NCI-H1048 (cell line): ENCODE data around the gene ELOB.
A peak's percentile ranks its signal among the peaks of the same experiment; 100 is the strongest.

Source experiments
- DNase-seq: peaks from one replicate; lab custom pipeline; 2025; lab: John Stamatoyannopoulos, UW

The ELOB gene

GRCh38 chr16:2767140-2767731 lies 9.8 kb downstream of the ELOB start:
- DNase-seq: no peak

DNA sequence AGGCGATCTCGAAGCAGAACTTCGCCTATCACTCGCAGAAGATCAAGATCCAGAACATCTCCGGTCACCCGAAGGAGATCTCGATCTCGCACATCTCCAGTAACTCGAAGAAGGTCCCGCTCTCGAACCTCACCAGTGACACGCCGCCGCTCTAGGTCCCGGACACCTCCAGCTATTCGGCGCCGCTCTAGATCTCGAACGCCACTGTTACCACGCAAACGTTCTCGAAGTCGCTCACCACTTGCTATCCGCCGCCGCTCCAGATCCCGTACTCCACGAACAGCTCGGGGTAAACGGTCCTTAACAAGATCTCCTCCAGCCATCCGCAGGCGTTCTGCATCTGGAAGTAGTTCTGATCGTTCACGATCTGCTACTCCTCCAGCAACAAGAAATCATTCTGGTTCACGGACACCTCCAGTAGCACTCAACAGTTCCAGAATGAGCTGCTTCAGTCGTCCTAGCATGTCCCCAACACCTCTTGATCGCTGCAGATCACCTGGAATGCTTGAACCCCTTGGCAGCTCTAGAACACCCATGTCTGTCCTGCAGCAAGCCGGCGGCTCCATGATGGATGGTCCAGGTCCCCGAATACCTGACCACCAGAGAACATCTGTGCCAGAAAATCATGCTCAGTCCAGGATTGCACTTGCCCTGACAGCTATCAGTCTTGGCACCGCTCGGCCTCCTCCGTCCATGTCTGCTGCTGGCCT lies 10.5 kb downstream of the ELOB start:
- DNase-seq: no peak

GRCh38 chr16:2765462-2766404 lies 11.3 kb downstream of the ELOB start:
- no peak for DNase-seq

DNA sequence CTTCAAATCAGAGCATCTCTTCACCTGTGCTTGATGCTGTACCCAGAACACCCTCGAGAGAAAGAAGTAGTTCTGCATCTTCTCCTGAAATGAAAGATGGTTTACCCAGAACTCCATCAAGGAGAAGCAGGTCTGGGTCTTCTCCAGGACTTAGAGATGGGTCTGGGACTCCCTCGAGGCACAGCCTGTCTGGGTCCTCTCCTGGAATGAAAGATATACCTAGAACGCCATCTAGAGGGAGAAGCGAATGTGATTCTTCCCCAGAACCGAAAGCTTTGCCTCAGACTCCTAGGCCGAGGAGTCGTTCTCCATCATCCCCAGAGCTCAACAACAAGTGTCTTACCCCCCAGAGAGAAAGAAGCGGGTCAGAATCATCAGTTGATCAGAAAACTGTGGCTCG lies 12.4 kb downstream of the ELOB start:
- DNase-seq: no peak

DNA sequence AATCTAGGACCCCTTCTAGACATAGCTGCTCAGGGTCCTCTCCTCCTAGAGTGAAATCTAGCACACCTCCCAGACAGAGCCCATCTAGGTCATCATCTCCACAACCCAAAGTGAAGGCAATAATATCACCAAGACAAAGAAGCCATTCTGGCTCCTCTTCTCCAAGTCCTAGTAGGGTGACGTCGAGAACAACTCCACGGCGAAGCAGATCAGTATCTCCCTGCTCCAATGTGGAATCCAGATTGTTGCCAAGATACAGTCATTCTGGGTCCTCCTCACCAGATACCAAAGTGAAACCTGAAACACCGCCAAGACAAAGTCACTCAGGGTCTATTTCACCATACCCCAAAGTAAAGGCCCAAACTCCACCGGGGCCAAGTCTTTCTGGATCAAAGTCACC lies 13.9 kb downstream of the ELOB start:
- DNase-seq: no peak

GRCh38 chr16:2762711-2763110 lies 14.4 kb downstream of the ELOB start:
- no peak for DNase-seq

- no peak for DNase-seq
Observed at GRCh38 chr16:2761886-2762583, 15.0 kb downstream of the ELOB start.

GRCh38 chr16:2761472-2761871 lies 15.6 kb downstream of the ELOB start:
- no peak for DNase-seq

GRCh38 chr16:2757344-2757743 lies 19.7 kb downstream of the ELOB start:
- DNase-seq: no peak

GRCh38 chr16:2756288-2757015 lies 20.6 kb downstream of the ELOB start:
- DNase-seq: no peak

GRCh38 chr16:2755158-2755557 lies 21.9 kb downstream of the ELOB start:
- no peak for DNase-seq

- DNase-seq: no peak
Observed at GRCh38 chr16:2753733-2754020, 23.4 kb downstream of the ELOB start.

DNA sequence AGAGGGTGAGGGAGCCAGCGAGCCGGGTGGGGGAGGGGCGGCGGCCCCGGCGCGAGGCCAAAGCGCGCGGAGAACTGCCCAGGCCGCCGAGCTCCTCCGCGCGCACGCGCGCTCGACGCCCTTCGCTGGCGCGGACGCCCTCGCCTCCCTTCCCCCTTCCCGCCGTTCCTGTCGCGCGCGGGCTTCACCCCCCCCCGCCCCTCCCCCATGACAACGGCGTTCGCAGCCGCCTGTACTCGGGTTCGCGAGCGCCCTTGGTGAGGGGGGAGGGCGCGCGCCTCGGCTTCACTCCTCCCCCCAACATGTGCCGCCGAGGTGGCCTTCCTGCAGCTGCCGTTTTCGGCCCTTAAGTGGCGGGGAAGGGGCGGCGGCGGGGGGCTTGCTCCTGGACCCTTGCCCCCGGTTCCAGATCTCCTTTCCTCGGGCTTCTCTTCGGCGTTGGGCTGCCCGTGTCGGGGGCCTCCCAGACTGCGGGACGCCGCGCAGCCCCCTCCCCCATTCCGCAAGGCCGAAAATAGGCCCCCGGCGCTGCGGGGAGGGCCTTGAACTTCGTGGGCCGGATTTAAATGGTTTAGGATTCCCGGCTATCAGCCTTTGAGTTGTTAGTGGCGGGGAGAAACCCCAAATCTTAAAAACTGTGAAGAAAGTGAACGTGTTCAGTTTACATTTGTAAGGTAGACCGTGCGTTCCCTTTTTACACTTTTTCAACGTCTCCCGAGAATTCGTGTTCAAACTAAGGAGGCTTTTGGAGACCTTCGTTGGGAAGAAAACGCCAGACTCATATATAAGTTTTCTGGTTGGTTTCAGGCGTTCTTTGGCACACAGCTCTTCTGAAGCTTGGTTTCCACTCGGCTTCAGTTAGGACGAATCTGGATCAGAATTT lies 24.0 kb downstream of the ELOB start:
- peak; percentile 3 for DNase-seq

DNA sequence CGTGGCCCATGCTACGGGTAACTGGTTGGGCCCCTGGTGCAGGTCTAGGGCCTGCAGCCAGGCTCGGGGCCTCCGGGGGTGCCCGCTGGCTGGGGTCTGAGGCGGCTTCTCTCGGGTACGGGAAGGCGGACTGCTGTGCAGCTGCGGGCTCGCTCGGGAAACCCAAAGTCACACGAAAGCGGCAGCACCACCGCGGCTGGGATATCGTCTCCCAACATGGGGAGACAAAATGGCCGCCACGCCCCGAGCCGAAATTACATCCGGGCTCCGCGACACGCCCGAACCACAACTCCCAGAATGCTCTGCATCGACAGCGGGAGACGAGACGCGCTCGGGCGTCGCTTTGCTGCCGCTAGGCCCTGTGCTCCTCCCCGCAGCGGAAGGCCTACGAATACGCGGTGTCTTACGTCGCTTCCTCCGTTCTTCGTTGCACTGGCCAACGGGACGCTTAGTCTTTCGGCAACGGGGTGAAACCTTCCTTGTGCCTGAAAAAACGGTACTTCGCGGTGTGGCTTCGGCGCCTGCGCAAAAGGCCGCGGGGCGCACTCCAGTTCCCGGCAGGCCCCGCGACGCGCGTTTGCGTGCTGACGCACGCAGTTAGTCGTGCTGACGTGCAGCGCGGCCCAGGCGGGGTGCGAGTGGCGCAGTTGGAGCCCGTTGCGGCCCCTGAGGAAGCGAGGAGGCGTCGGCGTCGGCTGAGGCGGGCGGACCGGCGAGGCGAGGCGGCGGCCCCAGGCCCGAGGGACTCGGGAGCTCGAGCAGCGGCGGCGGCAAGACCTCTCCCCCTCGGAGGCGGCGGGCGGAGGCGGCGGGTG lies 24.8 kb downstream of the ELOB start, which contains the start of gene SRRM2:
SRRM2 (plus strand) TSS at position 604 of the 815 bp plus-strand sequence. CDS start 3,727 bp downstream, outside the sequence.
- peak; percentile 40 for DNase-seq

DNA sequence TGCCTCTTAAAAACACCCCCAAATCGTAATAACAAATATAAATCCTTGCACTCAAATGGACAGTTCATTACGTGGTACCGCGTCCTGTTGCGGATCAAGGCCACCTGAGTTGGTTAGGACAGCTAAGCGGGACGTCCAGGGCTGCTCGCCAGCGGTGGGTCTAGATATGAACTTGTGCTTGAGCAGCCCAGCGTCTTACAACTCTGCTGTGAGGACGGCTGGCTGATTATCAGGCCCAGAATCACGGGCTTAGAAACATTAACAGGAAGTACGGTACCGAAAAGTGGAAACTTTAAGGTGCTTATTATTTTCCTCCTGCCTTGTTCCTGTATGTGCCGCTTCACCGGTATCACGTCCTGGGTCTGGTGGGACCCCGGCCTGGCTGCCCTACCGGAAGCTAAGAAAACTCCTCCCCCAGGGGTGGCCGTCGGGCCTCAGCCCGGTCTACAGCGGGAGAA lies 25.5 kb downstream of the ELOB start:
- DNase-seq: no peak

GRCh38 chr16:2749936-2750335 lies 27.1 kb downstream of the ELOB start:
- no peak for DNase-seq

DNA sequence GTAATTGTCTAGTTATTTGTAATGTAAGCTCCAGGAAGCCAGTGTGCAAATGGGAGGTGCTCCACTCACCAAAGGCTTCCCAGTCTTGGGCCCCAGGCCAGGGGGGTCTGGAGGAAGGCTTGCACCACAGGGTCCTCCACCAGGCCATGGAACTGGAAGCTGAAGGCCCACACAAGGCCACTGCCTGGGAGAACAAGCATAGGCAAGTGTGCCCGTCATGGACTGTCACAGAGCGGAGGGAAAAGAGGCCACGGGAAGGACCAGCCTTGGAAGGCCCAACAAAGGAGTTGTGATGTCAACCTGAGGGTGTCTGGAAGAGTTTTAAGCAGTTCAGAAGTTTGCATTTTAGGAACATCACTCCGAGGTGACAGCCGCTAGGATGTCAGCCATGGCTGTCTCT lies 27.6 kb downstream of the ELOB start:
- DNase-seq: no peak

- no peak for DNase-seq
Observed at GRCh38 chr16:2748757-2749455, 28.2 kb downstream of the ELOB start.

- DNase-seq: no peak
Observed at GRCh38 chr16:2745961-2746360, 31.1 kb downstream of the ELOB start.
